Suppressor macrophage treated with lipopolysaccharide for 1 hour (primary cell): Measurements from ENCODE around the gene SECISBP2.
A peak's percentile ranks its signal among the peaks of the same experiment; 100 is the strongest.

Experiments
- DNase-seq, 3 donors: peaks; one replicate each; pipeline ENCODE4 v3.0.0-alpha.2; 2020 to 2022

Gene SECISBP2

DNA sequence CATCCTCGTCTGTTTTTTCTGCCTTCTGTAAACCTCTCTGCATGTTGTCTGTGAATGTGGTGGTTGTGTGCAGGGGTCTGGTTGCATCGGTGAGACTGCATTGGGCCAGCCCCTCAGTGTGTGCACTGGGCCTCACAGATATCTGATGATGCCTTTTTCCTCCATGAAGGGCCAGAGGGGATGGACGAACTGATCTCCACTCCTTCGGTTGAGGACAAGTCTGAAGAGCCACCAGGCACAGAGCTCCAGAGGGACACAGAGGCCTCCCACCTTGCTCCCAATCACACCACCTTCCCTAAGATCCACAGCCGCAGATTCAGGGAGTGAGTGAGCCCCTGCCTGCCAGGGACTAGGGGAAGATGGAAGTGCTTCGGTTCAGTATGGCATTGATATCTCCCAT, 31.3 kb downstream of the SECISBP2 start:
- DNase-seq = no peak

DNA sequence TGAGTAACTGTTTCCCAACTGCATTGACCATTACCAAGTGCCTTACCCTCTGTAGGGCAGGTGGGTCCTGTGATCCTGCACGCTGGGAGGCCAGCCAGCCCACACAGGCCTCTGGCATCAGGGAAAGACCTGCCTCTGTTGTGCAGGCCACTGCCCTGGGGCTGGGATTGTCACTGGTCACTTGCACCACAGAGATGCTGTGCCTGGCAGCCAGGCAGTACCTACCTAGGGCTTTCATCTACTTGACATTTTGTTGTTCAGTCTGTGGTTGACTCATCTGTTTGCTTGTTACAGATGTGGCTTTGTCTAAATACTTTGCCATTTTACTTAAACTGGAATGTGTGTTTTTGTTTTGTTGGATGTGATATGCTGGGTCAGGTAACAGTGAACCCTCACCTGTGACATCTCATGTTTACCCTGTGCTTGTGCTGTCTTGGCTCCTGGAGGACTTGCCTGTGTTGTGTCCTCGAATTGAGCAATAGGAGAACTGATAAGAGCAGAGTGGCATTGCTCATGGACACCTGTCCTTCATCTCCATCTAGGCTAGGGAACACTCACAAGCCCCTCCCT, 32.8 kb downstream of the SECISBP2 start:
- no peak for DNase-seq

DNA sequence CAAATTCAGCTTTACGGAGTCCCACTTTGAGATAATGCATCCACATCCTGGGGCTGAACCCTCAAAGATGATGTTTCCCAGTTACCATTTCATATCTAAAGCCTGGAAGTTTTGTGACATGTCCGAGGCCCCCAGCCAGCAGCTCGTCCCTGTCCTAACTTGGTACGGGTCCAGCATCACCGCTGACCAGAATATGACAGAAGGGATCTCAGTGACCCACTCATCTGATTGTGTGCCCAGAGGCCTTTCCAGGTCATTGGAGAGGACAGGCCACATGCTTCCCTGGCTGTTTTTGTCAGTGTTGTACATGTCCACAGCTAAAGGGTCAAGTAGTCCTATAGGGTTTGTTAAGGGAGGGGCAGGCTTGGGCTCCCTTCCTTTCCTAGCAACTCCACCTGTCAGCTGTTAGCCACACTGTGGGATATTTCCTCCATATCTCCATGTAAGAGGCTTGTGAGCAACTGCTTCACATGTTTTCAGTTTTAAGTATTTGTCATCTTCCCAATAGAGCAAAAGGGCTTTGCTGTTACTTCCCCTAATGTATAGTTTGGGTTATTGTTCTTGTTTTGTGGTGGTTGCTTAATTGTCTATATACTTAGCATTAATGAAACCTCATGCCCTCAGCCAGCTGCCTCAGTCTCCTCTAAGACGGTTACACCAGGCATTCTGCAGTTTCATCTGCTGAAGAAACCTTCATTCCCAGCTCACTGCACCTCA, 33.4 kb downstream of the SECISBP2 start:
- peak; percentile 18 to 29 (median 23) for DNase-seq

DNA sequence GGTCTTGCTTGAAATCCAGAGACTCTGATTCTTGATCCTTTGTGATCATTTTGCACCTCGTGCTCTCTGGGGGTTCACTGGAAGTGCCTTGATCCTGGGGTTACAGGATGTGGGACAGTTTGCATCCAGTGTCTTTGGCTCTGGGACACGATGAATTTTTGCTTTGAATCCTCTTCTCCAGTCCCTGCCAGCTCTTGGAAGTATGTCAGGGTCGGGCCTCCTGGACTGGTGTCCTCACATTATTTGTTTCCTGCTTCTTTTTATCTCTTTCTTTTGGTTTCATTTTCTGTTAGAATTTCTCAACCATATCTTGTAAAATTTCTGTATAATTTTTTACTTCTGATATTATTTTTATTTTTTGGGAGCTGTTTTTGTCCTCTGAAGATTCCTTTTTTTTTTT, 34.2 kb downstream of the SECISBP2 start:
- DNase-seq = no peak

DNA sequence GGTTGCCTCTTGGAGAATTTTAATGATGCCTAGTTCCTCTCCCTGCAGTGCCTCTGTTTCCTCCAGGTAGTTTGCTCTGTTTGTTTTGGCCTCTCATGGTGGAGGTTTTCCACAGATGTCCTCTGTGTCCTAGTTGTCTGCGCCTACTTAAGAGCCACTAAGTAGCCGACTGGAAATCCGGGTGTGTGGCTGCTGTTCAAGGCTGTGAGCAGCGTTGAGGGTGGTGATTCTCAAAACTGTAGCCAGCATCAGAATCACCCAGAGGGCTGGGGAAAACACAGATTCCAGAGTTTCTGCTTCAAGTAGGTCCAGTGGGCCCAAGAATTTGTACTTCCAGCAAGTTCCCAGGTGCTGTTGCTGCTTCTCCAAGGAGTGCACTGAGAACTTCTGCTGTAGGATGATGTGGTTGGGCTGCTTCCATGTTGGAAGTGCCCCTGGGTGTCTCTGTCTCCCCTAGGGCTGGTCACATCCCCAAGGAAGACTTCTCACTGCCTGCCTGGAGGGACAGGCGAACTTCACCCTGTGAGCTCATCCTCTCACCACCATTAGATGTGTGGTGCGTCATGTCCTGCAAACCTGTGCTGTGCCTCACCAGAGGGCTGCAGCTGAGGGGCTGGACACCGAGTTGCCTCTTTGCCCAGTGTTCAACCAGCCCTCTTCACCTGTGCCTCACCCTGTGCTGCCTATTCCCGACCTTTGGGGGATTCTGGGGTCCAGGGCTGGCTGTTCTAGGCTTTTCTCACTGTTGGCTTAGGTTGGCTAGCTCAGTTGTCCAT, 34.8 kb downstream of the SECISBP2 start:
- no peak for DNase-seq

DNA sequence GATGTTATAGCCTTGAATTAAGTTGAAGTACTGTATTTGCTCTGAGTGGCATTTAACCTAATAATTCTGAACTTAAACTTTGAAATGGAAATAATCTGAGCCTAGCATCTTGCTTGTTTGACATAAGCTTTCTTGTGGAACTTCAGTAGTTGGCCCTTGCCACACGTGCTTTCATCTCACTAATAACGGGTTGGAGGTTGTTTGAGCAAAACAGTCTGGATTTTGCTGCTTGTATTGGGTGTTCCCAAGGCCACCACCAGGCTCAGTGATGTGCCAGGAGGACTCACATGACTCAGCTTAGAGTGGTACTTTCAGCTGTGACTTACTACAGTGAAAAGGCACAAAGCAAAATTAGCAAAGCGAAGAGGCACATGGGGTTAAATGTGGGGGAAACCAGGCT, 35.7 kb downstream of the SECISBP2 start:
- no peak for DNase-seq

DNA sequence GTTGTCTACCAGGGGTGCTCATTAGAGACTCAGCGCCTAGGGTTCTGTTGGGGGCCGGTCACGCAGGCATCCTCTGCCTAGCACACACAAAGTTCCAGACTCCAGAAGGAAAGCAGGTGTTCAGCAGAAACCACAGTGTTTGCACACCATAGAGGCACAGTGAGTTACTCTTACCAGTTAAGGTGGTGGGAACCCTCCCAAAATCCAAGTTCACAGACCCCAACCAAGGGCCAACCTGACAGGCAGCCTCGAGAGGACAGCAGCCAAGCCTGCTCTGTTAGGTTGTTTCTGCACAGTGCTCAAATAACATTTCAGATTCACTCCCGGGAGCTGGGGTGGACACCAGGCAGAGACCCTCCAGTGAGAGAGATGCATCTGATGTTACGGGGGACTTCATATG, 36.2 kb downstream of the SECISBP2 start:
- no peak for DNase-seq

DNA sequence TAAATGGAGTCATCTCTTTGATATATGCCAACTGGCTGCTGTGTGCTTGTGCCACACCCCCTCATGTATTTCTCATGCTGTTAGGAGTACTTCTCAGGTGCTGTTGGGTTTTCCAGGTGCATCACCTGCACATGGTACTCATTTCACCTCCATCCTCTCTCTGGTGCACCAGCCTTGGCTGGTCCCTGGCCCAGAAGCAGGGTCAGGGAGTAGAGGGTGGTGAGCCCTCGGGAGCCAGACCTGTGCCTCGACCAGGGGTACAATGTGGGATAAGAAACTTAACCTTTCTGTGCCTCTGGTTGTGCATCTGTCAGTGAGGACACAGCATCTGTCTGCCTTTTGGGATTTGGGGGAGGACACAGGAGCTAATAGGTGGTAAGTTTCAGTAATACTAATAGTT, 38.5 kb downstream of the SECISBP2 start:
- DNase-seq = no peak

DNA sequence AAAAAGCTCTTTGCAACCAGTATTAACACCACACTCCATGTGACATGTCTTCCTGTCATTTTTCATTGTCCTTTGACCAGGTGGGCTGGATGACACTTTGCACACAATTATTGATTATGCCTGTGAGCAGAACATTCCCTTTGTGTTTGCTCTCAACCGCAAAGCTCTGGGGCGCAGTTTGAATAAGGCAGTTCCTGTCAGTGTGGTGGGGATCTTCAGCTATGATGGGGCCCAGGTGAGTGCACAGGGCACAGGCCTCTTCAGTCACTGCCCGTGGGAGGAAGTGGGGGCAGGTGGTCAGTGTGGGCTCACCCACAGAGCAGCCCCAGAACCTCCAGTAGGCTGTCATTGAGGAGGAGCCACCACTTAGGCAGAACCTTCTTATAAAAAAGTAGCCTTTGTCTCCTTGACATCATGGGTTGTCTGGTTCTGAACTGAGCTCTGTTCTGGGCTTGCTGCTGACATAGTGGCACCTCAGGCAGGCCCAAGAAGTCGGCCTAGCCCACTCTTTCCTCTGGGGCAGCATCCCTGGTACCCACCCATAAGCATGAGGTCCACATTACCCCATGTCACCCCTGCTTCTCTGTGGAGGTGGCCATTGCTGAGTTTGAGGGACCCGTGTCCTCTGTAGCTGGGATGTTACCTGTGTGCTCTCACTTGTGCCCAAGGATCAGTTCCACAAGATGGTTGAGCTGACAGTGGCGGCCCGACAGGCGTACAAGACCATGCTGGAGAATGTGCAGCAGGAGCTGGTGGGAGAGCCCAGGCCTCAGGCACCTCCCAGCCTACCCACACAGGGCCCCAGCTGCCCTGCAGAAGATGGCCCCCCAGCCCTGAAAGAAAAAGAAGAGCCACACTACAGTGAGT, 39.3 kb downstream of the SECISBP2 start:
- no peak for DNase-seq

DNA sequence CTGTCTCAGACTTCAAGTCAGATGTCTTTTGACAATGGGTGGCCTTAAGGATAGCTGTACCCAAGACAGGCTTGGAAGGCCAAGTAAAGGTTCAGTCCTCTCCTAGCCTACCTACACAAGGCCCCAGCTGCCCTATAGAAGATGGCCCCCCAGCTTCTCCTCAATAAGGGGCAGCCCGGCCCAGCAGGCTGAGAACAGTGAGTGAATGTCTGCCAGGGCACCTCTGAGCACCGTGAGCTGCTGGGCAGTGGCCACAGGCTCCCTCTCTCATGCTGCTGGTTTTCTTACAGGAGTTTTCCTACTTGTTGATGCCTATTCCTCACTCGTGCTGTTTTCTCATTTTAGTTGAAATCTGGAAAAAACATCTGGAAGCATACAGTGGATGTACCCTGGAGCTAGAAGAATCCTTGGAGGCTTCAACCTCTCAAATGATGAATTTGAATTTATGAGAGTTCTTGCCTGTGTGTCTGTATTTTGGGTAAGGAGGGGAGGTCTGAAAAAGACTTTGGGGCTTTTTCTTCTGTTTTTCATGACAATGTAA, 40.1 kb downstream of the SECISBP2 start:
- DNase-seq = no peak

DNA sequence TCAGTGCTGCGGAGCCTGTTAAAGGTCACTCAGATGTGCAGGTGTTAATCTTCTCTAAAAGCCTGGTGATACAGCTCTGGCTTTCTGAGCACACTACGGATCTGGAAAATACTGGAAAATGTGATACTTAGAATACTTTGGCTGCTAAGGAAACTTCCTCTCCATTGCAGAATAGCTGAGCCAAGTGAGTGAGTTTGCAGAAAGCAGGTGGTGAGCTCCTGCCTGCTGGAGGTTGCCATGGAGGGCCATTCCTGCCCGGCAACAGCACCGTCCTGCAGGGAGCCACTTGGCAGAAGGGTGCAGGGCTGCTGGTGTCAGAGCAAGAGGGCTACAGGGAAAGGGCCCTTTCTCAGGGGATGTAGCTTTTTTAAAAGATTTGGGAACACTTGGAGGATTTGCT, 40.7 kb downstream of the SECISBP2 start:
- DNase-seq = no peak

DNA sequence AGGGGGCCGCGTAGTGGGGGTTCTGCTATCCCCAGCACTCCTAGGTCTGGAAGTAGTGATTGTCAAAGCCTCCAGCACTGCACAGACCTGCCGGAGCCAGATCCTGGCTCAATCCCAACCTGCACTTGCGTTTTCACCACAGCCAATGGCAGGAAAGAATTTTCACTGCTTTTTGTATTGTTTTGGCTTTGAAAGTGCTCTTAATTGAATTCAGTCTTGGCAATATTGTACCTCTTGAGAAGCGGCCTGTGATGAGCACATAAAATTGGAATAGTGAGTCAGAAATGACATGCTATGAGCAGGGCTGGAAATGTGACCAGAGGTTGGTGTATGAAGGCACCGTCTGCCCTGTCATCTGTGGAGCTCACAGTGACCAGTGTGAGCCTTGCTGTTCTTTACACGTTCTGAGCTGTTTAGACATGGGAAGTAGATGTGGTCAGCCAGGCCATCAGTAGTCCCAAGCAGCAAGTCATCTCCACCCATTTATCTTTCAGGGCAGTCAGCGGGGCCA, 41.5 kb downstream of the SECISBP2 start:
- DNase-seq = no peak

DNA sequence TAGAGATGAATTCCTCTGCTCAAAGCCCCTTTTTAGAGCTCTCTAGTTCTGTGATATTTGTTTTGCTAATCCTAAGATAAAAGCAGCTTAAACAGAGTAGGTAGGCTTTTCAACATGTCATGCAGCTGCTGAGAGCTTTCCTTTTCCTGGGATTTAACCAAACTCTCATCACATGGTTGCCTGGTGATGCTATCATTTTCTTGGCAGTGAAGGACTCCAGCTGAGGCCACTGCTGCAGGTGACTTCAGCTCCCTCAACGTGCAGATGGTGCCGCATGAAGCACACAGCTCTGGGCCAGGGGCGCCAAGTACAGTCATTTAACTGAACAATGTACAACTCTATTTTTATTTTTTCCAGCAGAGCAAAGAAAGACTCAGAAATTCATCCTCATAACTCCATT, 42.2 kb downstream of the SECISBP2 start:
- DNase-seq = no peak

DNA sequence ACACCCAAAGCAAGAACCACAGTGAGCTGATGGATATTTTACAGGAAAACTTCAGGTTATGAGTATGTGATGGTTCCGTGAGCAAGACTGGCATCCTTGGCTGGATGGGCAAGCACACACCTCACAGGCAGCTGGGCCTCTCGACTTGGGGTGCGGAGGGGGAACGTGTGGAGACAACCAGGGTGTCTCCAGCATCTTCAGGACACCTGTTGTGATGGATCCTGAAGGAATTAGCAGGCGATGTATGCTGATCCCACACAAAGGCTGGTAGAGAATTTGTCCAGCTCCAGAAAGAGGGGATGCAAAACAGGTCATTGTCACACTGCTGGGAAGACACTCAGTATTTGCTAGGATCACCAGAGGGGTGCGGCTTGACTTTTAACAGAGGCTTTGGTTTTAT, 42.7 kb downstream of the SECISBP2 start:
- no peak for DNase-seq

DNA sequence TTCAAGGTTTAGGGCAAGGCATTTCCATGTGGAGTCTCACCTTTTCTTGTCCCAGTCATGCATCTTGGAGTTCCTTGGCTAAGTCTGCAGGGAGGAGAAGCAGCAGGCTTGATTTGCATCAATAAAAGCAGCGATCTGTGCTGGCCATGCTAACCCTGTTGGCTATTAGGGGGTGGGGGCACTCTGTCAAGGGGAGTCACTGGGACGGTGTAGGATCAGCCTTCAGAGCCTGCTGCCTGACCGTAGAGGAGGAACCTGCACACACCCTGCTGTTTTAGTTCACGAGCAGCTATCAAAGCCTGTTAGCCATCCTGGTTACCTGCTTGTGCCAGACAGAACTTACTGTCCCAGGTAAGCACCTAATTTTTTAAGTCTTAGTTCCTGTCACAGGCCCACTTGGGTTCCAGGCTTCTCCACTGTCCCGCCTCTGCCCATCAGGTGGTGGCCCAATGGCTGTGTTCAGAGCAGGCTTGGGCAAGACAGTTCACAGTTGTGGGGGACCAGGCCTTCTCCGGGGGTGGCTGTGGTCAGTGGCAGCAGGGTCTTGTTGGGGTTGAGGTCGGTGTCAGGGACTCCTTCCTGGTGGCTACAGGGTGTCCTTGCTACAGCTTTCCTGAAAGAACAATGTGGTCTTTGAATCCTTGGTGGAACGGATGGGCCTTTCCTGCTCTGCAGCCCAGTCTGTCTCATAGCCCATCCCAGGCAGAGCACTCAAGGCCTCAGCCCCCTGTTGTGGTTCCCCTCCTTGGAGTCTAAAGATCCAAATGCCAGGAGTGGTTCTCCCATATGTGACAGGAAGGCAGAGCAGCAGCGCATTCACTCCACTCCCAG, 43.7 kb downstream of the SECISBP2 start:
- DNase-seq = no peak

DNA sequence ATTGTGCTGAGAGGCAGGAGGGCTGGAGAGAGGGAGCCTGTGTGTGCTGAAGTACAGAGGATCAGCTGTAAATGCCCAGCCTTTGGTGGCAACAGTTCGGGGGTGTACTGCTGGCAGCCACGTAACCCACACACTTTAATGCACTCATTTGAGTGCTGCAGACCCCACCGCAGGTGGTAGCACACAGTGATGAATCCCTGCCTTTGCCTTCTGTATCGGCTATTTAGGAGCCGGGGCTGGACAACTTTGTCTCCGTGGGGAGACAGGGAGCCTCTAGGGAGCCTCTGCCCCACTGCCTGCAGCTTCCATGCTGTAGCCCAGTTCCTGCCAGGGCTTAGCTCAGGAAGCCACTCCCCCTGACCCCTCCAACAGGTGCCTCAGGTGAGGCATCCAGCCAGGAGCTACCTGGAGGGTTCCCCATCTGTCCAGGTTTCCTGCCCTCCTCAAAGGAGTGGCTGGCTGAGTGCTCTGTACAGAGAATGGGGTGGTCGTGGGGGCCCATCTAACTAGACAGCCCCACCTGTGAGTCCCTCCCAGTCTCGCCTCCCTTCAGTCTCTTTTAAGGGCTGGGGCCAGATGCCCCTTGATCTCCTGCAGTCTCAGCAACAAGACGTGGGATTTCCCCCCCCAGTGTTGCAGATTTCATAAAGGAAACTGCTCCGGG, 44.5 kb downstream of the SECISBP2 start:
- no peak for DNase-seq

DNA sequence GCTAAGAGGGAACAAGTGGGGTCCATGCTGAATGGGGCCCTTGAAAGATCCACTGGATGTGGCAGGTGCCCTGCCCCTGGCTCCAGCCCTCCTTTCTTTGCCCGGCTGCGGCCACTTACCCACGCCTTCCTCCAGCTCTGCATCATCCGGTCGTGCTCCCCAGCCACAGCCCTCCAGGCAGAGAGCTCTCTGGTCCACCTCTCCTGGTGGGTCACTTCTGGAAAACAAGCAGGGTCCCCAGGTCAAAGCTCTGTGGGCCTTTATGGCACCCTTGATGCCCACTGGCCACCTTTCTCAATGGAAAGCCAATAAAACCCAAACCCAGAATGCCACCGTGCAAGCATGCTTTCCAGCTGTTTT, 45.0 kb downstream of the SECISBP2 start:
- no peak for DNase-seq

DNA sequence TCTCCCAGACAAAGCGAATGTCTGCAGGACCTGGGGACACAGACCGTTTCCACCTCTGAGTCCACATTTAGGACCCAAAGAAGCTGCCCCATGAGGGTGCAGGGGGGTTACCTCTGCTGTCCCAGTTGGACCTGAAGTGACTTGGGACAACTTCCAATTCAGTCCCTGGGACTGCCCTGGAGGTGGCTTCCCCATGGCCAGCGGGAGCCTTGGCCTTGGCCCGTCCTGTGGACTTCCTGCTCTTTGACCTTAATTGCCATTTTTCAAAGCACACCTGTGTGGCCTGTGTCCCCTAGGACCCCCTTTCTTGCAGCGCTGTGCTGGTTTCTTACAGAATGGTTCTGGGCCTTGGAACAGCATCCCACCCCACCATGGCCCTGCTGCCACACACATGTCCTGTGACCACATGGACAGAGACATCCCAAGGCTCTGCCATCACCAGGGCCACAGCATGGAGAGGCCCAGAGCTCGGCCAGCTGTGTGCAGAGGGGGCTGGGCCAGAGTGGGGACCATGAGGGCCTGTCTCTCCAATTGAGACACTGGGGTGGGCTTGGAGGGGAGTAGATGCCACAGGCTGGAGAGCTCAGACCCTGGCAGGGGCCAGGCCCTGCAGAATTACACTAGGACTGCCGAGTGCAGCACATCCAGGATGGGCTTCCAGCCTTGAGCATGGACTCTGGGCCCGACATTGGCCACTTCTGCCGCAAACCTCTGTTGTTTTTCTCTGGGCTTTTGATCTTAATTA, 45.8 kb downstream of the SECISBP2 start:
- no peak for DNase-seq

DNA sequence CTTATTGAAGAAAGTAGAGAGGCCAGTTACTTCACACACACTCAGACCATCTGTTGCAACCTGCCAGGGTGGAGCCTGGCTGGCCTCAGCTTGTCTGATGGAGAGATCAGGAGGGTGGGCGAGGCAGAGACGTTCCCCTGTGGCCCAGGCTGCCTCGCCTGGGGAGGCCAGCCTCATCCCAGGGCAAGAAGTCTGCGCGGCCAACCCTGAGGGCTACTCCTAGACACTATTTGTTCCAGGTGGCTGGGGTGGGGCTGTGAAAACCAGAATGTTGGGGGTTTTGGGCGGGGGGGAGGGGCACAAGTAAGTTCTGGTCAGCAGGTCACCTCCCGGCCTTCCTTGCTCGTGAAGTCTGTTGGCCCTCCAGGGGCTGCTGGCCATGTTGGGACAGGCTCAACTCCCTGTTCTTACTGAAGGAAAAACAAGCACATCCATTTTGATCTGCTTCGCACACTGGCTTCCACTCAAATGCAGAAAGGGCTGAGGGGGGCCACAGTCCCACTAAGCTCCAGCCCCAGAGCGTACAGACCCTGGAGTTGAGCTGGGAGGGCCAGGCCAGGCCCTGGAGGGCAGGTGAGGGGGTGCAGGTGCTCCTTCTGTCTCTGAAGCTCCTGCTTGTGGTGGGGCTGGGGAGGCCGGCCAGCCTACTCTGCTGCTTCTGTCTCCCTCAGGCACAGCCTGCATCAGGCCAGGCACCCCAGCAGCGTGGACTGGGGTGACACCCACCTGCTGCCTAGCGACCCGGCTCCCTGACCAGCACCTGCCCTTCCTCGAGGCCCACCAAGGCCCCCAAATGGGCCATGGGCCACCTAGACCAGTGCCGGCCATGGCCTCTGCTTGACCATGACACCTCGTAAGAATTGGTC, 46.6 kb downstream of the SECISBP2 start:
- no peak for DNase-seq

DNA sequence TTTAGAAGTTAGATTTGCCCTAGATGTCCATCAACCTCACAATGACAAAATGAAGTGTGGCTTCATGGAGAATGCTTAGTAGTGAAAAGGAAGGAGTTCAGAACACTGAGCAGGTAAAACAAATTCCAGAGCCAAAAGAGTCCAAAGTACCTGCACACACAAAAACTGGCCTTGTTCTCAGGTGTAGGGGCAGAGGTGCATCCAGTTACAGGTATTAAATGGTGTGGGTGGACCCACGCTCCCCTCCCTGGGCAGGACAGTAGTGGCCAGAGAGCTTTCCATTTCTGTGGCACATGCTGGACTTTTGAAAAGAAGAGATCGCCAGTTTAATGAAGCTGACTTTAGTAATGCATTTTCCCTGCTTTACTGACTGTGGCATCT, 47.2 kb downstream of the SECISBP2 start:
- no peak for DNase-seq
